HEK293T (cell line): Measurements from ENCODE around the gene MYCBPAP.

ENCODE experiments used
- ARNT ChIP-seq: fragments of 450-650 bp; IDR thresholded peaks from 2 replicates; pipeline ENCODE4 v1.6.1; 2017; ENCODE audit warnings: mild to moderate bottlenecking
- FOXA1 ChIP-seq: fragments of 450-650 bp; IDR thresholded peaks from 2 replicates; pipeline ENCODE4 v1.6.1; 2016; ENCODE audit warnings: mild to moderate bottlenecking
- FOXM1 ChIP-seq: fragments of 450-650 bp; IDR thresholded peaks from 2 replicates; pipeline ENCODE4 v1.6.1; 2017; ENCODE audit warnings: mild to moderate bottlenecking, borderline replicate concordance
- HDGF ChIP-seq: fragments of 450-650 bp; IDR thresholded peaks from 2 replicates; pipeline ENCODE4 v1.6.1; 2017; ENCODE audit warnings: antibody characterized with exemption, borderline replicate concordance
- SP1 ChIP-seq: fragments of 450-650 bp; IDR thresholded peaks from 2 replicates; pipeline ENCODE4 v1.6.1; 2017
- TARDBP ChIP-seq: fragments of 450-650 bp; IDR thresholded peaks from 2 replicates; pipeline ENCODE4 v1.6.1; 2016
- ZNF384 ChIP-seq: fragments of 450-650 bp; IDR thresholded peaks from 2 replicates; pipeline ENCODE4 v1.6.1; 2016
- TF ChIP-seq, protein P1 (sequence below): fragments of 450-650 bp; IDR thresholded peaks from 2 replicates; pipeline ENCODE4 v1.6.1; 2016

- TF ChIP-seq HDGF (no peak), FOXM1 (no peak), SP1 (no peak), FOXA1 (no peak), ARNT (no peak), TARDBP (no peak), ZNF384 (no peak)
- TF ChIP-seq, protein P1, sequence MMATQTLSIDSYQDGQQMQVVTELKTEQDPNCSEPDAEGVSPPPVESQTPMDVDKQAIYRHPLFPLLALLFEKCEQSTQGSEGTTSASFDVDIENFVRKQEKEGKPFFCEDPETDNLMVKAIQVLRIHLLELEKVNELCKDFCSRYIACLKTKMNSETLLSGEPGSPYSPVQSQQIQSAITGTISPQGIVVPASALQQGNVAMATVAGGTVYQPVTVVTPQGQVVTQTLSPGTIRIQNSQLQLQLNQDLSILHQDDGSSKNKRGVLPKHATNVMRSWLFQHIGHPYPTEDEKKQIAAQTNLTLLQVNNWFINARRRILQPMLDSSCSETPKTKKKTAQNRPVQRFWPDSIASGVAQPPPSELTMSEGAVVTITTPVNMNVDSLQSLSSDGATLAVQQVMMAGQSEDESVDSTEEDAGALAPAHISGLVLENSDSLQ = no peak
Observed at GRCh38 chr17:50519141-50519834, 11.0 kb downstream of the MYCBPAP start.
